NCI-H2196 (cell line): ENCODE results near the gene PDGFA.

Source experiments
- DNase-seq: peaks from one replicate; lab custom pipeline; 2025; ENCODE audit not compliant: unreplicated experiment; lab: John Stamatoyannopoulos, UW

Gene PDGFA

DNA sequence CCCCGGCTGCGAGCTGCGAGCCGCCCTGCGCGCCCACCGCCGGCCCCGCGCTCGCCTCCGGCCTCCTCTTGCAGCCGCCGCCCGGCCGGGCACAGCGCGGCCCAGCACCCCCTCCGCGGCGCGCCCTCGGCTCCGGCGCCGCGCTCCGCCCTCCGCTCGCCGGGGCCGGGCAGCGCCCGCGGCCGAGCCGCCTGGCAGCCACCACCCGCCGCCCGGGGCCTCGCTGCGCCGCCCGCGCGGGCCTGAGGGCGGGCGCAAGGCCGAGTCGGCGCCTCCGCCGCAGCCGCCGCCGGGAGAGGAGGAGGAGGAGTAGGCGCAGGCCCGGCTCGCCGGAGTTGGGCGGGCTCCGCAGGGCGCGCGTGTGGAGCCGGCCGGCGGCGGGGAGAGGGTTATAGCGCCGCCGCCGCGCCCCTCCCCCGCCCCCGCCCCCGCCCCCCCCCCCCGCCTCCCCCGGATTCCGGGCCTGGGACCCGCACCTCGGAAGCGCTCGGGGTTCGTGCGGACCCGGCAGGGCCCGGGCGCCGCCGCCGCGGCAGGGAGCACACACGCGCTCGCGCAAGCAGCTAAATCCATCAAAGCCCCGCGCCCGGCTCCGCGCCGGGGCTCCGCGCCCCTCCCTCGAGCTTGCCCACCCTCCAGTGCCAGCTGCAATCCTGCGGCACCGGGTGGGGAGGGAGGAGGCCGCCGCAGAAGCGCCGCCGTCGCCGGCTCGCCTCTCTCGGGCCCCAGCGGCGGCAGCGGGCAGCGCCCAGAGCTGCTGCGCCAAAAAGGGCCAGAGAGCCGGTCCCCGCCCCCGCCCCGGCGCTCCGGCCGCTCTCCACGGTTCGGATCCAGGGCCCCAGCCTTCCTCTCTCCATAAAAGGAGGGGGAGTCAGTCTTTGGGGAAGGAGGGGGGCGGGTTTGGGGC, at the start of gene PDGFA:
TSS of gene PDGFA (minus strand) at position 363 of the 907 bp plus-strand sequence. CDS start 845 bp downstream, outside the sequence.
- DNase-seq, result peak; percentile 68

DNA sequence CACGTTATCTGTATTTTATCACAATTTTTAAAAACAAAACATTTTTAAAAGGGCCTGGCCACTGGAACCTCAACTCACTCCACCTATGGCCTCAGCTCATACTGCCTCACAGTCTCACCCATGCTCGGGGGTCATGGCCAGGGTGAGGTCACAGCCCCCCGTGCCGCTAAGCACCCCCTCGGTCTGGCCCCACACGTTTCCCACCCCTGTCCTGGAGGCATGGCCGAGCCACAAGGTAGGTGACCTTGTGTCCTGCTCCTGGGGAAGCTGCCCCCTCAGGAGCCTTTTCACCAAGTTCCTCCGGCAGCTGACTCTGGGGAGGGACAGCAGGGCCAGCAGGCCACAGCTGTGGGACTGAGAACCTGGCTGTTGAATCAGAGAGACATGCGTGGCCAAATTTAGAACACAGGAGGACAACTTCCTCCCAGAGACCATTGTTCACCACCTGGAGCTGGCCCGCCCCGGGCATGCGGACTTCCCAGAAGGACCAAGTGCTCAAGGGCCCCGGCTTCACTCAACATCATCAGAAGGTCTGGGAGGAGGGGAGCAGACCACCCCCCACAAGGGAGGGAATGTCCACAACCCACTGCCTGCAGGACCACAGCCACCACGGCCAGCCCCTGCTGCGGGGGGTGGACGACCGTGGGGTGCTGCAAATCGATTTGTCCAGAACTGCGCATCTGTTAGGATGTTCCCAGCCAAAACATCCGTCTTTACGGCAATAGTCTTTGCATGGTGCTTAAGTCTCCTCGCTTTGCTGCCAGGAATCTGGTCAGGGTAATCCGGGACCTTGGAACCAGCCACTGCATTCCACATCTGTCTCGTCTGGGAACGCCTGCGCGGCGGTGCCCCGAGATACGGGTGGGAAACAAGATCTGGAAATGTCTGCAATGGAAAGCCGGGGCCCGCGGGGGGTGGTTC, 48.6 kb upstream of the PDGFA start:
- no peak for DNase-seq

DNA sequence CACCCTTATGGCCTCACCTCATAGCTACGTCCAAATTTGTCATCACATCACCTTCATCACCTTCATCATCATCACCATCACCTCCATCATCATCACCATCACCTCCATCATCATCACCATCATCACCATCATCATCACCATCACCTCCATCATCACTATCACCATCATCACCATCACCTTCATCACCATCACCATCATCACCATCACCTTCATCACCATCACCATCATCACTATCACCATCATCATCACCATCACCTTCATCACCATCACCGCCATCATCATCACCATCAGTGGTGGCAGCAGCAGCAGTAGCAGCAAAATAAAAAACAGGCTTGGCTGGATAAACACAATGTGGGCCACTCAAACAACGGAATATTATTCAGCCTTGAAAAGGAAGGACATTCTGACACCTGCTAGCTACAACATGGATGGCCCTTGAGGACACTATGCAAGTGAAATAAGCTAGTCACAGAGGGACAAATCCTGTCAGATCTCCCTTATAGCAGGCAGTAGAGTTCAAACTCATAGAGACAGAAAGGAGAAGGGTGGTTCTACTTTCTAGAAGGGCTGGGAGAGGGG, 47.7 kb upstream of the PDGFA start:
- DNase-seq, result no peak

DNA sequence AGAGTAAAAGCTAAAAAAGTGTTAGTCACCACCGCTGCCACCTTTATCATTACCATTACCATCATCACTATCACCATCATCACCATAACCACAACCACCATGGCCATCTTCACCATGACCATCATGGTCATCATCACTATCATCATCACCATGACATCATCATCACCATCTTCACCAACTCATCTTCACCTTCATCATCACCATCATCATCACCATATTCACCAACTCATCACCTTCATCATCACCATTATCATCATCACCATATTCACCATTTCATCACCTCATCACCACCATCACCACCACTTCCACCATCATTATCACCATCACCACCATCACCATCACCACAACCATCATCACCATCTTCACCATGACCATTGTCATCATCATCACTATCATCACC, 46.5 kb upstream of the PDGFA start:
- no peak for DNase-seq

DNA sequence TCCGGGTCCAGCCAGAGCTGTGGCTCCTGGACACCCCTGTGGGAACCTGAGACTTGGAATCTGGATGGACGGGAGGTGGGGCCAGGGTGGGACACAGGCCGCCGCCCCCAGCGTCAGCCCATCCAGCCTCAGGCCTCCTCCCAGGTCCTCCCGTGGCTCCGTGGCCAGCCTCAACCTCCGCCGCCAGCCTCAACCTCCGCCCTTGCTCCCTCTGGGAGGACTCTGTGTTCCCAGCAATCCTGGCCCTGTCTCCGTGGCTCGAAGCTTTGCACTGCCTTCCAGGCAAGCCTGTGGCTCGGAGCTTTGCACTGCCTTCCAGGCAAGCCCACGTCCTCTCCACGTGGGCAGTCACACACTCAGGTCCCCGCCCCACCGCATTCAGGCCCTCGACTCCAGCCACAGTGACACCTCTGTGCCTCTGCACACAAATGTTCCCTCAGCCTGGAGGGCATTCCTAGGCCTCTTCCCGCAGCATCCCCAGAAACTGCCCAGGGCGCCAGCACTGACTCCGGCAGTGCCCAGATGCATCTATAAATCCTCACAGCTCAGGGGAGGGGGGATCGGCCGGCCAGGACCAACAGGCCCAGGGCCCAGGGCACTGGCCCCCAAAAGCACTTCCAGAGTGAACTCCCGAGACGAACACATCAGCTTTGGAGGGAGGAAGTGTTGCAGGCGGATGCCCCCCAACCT, 44.7 kb upstream of the PDGFA start:
- DNase-seq, result no peak

DNA sequence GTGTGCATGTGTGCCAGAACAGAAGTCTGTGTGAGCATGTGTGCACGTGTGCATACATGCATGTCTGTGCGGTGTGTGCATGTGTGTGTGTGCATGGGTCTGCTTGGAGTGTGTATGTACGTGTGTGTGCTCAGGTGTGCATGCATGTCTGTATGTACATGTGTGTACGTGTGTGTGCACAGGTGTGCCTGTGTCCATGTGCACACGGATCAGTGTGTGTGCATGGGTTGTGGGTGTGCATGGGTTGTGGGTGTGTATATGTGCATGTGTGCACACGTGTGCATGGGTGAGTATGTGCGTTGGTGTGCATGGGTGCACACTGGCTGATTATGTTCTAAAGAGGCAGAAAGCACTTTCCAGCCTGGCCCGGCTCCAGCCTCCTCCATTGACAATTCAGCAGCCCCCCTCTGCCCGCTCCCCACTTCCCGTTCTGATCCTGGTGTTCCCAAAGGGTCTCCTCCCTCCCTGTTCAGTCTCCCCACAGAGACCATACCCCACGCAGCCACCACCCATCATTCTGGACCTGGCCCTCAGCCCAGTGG, 44.1 kb upstream of the PDGFA start:
- DNase-seq, result no peak

DNA sequence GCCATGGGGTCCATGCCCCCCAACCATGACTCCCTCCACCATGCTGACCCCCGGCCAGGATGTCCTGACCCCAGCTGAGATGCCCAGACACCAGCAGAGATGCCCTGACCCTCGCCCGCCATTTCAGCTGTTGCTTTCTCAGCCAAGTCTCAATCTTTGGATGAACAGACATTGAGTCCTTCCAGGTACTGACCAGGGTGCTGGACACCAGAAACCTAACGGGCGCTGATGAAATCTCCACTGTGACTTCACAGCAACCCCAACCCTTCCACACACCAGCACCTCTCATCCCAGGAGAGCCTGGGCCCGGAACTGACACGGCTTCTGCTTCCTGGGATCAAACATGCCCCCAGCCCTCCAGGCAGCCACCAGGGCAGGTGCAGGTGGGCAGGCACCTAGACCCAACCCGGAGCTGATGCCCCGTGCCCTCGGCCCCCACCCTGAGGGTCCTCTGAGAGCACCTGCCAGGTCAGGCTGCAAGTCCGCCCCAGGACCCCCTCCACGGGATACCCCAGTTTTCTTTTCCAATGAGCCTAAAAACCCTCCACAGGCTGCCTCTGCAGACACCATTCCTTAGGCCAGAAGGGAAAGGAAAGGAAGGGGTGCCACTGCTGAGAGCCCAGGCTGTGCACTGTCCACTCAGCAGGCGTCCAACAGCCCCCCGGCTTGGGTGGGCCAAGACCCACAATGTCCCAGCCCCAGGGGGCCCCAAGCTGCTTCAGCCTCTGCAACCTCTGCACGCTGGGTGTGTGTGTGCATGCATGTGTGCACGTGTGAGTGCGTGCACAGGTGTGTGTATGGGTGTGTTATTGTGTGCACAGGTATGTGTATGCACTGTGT, 43.4 kb upstream of the PDGFA start:
- no peak for DNase-seq

DNA sequence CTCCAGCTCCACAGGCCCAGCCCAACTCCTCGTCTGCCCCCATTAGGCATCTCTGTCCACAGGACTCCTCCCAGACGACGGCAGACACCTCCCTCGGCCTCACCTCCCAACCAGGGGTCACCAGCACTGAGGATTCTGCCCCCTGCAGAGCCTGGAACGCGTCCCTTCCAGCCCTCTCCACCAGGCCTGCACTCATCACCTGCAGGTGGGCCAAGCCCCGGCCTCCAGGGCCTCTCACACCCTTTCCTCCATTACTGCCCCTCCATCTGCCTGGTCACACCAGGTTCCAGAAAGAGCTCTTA, 42.7 kb upstream of the PDGFA start:
- no peak for DNase-seq

DNA sequence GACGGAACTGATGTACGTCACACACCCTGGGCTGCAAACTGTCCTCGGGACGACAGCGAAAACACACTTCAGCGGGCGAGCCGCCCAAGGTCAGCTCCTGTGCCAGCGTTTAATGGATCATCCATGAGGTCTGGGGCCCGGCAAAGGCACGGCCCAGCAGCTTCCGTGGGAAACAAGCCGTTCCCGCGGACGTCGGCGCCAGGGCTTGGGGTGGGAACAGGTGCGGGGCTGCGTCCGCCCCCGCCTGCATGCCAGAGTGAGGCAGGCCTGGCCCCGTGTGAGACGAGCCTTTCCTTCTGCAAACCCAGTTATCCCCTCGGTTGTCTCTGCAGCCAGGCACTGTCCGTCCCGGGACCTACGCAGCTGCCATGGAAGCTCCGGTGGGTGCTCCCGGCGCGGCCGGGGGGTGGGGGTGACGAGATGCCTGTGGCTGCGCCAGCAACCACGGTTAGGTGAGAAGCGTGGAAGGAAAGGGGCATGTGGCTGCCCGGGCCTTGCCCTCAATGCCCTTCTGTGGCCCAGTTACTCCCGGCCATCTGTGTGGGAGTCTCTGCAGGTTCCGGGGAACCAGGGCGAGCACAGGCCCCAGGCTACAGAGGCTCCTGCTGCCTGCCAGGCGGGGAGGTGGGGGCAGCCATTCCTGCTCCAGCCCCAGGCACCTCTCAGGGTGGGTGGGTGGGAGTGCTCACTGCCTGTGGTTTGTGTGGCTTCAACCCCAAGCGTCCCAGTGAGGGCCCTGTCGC, 42.2 kb upstream of the PDGFA start:
- DNase-seq, result no peak

DNA sequence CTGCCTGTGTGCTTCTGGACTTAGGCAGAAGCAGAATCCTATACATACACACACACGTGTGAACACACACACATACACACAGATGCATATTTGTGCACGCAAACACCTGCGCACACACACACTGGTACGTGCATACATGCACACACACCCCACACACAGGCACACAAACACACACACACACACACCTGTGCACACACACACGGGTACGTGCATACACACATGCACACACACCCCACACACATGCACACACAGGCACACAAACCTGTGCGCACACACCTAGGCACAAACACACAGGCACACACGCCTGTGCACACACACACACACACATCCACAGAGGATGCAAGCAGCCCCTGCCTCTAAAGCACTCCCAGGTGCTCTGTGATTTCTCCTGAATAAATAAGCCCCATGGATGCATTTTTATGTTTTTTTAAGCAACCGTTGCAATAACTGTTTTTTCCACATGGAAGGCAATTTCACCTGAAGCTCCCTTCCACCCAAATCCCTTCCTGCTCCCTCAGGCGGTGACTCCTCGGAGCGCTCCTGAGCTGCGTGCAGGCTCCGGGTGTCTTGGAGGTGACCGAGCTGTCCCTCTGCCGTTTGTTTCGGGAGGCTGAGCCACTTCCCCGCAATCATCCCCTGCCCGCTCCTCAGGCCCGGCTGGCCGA, 41.5 kb upstream of the PDGFA start:
- no peak for DNase-seq

DNA sequence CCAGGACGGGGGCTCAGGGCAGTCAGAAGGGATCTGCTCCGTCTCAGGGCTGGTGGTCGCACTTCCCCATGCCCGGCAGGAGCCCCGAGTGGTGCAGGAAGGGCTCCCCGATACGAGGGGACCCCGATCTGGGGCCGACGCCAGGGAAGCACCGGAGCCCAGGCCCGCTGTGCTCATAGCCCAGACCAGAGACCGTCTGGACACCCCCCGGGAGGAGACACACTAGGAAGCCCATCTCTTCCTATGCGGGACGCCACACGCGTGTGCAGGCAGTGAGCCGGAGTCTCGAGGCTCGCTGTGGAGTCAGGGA, 39.7 kb upstream of the PDGFA start:
- no peak for DNase-seq

DNA sequence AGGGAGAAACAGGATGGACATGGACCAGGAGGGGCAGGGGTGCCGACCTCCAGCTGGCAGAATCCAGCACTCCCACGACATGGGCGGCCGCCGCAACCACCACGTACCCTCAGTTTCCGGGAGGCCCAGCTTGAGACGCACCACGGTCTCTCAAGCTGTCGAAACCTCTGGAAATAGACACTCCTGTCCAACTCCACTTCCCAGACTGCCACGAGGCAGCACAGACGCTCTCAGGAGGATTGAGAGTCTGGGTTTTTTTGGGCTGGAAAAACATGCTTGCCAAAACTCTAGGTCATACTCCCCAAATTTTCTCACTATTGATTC, 37.9 kb upstream of the PDGFA start:
- no peak for DNase-seq

DNA sequence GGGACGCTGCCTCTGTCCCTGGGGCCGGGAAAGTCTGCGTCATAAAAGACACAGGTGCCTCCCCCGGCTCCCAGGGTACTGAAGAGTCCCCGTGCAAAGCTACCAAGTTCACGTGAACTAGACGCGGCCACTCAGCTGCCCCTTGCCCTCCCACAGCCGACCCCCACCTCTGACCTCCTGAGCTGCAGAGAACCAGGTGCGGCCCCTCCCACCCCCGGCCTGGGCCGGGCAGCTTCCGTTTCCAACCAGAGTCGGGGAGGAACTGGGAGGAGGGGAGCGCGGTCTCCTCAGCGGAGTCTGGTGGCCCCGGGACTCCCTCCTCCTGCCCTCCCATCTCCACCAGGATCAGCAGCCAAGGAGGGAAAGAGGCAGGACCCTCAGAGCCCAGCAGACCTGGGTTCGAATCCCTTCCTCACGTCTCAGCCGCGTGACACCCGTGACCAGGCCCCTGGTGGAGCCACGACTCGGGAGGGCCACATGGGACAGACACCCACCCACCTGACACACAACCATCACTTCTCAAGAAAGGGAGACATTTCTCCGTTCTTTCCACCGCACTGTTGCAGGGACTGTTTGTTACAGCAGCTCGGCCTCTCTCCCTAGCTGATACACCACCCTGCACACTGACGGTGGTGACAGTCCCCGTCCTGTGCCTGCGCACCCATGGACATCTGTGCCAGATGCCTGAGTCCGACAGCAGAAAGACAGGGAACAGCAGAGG, 37.4 kb upstream of the PDGFA start:
- DNase-seq, result no peak

DNA sequence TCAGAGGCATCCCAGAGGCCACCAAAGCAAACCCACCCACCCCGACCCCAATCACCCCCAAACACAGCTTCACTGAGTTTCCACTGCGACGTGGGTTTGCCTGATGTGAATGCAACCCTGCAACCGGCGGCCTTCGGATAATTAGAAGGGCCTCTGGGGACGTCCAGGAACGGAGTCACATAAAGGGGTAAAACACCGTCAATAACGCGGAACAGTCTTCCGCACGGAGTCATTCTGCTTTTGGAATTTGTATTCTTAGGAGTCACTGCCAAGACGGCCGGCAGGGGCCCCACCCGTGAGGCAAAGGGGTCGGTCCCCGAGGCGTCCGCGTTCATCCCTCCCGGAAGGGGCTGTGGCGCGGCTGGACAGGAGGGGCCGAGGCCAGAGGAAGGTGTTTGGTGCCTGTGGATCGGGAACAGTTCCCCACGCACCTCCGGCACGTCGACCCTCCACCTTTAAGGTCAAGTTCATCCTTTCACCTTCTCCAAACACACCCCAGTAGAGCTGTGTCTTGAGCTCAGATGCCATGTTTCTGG, 36.7 kb upstream of the PDGFA start:
- DNase-seq, result no peak

DNA sequence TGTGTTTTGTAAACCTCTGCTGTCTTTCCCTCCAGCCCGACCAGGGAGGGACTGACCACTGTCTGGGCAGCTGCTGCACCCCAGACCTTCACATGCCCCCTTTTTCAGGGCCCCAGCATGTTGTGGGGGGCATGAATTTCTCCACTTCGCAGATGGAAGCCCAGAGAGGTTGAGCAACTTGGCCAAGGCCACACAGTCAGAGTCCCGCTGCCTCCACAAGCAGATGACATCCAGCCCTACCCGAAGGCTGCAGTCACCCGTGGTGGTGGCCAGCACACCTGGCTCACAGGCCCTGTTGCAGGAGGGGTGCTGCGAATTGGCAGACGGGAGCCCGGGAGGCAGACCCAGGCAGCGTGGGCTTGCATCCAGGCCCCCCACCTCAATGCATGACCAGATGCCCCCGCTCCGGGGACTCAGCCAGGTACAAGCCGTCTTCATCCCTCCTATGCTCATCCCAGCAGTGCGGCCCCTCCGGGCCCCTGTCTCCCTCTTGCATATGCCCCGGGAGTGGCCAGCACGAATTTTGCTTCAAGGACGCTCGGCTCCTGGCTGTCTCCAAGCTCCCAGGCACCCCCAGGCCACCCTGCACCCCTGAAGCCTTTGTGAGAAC, 36.0 kb upstream of the PDGFA start:
- no peak for DNase-seq

DNA sequence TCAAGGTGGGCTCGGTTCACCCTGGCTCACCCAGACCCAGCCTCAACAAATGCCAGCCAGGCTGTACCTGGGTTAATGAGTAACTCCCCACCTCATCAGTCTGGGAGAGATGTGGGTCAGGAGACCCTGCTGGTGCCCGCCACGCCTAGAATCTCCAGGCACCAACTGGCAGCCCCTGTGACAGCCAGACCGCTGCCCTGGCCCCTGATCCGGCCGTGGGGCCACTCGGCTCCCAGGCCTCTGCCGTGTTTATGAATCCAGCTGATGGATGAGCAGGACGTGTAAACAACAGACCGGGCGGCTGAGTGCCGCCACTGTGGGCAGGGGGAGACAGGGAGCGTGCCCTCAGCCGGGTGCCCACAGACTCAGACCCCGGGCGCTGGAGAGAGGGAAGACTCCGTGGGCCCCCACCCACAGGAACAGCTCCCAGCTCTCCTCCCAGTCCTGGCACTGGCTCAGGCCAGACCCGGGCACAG, 34.0 kb upstream of the PDGFA start:
- DNase-seq, result no peak

DNA sequence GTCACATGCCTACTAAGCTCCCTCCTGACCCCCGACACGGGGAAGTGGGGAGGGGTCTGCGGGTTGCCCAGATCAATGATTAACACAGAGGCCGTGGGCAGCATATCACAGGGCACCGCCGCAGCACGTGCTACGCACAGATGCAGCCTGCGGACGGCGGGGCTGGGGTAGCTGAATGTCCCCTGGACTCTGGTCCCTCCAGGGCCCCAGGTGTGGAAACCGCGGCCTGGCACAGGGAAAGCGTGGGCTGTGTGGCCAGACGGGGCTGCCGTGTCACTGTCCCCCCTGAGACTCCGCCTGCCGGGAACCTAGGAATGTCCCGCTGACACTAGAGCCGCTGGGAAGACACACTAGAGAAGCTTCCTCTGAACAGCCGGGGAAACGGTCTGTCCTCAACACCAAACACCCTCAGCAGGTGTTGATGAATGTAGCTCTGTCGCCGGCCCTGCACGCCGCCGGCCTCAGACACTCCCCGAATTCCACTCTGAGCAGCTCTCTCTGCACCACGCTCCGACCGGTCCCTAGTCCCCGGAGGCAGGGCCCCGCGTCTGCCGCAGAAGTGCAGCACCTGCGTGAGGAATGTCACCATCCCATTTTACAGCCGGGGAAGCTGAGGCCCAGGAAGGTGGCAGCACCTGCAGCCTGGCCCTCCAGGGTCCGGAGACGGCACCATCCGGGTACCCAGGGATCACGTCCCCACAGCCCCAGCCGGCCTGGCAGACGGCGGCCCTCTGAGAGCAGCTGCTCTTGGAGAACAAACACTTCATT, 33.4 kb upstream of the PDGFA start:
- DNase-seq, result no peak
